Measurements from ENCODE around the gene AAMP.
"Not testable (repeated sequence)": the region's sequence is repeated elsewhere in the genome, so short reads cannot be mapped to it uniquely, and the experiment has no call there.

Gene AAMP

DNA sequence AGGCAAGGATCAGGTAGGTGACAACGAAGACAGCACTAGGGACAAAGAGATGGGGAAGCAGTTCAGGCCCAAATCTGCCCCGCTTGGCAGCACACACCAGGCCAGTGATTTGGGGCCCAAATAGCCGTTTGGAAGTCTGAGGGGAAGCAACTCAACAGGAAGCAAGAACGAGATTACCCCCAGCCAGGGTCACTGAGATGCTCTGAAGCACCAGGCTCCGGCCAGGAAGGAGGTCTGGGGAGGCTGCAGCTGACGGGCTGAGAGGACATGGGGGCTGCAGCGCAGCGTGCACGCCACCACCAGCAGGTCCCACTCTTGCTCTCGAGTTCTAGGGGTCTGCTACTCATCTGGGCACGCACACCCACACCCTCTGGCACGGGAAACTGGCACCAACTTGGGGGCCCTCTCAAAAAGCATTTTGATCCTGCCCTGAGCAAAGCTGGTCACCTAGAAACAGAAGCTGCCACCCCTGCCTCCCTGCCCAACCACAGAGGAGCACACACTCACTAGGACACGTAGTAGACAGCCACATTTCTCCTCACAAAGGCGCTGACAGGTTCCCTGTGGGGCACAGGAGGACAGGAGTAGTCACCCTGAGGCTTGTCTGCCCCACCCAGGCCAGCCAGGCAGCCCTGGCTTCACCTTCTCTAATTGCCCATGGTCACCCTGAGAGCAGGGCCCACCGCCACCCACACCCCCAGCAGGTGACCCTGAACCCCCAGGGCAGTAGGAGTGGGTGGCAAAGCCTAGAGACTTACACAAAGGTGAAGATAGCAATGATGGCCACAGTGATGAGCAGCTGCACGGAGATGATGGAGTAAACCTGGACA, 8.8 kb upstream of the AAMP start:
- DNase-seq (ENCODE audit: low read depth), result no peak
- no peak overlapping the region for H3K4me3 ChIP-seq (ENCODE audit: low read length)
- TF ChIP-seq, protein P1, sequence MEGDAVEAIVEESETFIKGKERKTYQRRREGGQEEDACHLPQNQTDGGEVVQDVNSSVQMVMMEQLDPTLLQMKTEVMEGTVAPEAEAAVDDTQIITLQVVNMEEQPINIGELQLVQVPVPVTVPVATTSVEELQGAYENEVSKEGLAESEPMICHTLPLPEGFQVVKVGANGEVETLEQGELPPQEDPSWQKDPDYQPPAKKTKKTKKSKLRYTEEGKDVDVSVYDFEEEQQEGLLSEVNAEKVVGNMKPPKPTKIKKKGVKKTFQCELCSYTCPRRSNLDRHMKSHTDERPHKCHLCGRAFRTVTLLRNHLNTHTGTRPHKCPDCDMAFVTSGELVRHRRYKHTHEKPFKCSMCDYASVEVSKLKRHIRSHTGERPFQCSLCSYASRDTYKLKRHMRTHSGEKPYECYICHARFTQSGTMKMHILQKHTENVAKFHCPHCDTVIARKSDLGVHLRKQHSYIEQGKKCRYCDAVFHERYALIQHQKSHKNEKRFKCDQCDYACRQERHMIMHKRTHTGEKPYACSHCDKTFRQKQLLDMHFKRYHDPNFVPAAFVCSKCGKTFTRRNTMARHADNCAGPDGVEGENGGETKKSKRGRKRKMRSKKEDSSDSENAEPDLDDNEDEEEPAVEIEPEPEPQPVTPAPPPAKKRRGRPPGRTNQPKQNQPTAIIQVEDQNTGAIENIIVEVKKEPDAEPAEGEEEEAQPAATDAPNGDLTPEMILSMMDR (conservative IDR thresholded peaks at IDR 0.05; ENCODE audit: low read length), result no peak

DNA sequence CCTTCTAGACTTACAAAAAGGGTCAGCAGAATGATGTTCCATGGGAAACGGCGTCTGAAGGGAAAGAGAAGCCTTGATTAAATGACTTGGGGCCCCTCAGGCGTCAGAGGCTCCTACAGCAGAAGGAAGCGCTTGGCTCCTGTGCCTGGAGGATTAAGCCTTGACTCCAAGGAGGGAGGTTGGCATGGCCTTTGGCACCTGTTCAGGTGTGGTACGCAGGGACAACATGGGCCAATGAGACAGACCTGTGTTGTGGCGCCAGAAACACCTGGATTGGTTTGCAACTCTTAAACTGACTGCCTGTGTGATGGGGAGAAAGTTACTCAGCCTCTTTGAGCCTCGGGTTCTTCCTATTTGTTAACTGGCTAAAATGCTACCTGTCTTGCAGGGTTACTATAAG, 8.0 kb upstream of the AAMP start:
- no peak for DNase-seq (ENCODE audit: low read depth)

DNA sequence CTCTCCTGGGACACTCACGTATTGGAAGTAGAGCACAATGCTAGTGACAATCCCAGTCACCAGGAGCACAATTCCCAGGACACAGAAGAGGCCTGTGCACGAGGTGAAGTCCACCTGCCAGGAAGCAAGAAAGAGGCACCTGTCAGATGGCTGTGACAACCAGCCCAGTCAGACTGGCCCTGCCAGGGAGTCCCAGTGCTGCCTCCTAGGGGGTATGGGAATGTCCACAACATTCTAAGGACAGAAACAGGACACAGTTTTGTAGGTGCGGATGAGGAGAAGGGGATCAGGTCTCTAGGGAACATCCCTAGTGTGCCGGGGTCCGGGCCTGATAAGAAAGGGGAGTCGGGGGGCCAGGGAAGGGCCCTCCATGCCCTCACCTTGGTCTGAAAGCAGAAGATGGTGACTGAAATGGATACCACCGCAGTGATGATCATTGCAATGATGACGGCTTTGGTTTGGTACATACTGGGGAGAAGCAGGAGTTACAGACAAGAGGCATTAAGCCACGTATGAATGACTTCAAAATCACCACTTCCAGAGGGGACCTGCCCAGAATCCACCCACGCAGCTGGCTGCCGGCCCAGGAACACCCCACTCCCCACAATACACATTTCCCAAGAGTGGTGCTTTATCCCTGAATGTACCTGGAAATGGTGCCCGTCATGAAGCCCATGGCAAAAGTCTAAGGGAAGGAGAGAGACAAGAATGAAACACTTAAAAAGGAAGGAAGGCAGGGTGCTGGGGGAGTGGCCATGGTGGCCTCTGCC, 7.2 kb upstream of the AAMP start:
- DNase-seq (ENCODE audit: low read depth), result no peak
- H3K4me3 ChIP-seq (ENCODE audit: low read length), result no peak overlapping the region
- TF ChIP-seq, protein P1 (conservative IDR thresholded peaks at IDR 0.05; ENCODE audit: low read length), result no peak

More for the DNA sequence above, 8.0 kb upstream of the AAMP start:
- no peak overlapping the region for H3K4me3 ChIP-seq (ENCODE audit: low read length)
- TF ChIP-seq, protein P1 (conservative IDR thresholded peaks at IDR 0.05; ENCODE audit: low read length), result no peak

DNA sequence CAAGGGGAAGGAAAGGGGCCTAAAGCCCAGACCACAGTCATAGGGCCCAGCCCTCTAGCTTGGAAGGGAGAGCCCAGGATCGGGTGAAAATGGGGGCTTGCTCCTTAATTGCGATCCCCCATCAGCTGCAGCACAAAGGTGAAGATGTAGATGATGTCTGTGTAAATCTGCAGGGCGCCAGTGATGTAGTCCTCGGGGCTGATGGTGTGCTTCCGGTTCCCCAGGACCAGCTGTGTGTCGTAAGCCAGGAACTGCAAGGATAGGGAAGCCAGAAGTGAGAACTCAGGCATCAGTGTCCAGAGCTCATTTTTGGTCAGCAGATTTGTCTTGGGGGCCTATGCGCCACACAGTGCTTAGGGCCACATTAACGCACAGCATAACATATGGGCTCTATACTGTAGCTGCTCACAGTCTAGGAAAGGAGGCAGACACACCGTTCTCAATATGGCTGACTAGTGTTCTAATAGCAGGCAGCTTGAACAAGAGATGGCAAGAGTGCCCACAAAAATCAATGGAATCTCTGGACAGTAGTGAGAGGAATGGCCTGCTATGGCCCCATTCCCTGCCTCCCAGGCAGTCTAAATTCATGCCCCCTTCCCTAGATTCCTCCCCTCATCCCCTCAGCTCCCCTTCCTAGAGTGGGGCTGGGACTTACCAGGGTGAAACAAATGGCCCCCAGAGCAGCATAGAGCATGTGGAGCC, 5.6 kb upstream of the AAMP start:
- no peak overlapping the region for H3K4me3 ChIP-seq (ENCODE audit: low read length)
- TF ChIP-seq, protein P1 (conservative IDR thresholded peaks at IDR 0.05; ENCODE audit: low read length), result no peak
- no peak for DNase-seq (ENCODE audit: low read depth)

DNA sequence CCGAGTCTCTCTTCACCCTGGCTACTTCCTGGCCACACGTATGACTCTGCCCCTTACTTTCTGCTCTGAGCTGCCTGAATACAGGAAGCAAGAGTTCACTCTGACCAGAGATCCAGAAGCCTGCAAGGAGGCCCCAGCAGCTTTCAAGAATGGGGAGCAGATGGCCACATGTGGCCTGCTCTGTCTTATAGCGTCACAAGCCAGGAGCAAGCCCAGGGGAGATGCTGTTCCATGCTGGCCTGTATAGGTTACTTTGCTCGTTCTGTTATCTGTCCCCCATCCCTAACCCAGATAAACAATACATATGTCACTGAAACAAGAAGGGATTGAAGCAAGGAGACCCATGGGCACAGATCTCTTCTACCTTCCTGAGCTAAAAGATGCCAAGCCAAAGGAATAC, 4.6 kb upstream of the AAMP start:
- TF ChIP-seq, protein P1 (conservative IDR thresholded peaks at IDR 0.05; ENCODE audit: low read length), result no peak
- no peak for DNase-seq (ENCODE audit: low read depth)
- no peak overlapping the region for H3K4me3 ChIP-seq (ENCODE audit: low read length)

DNA sequence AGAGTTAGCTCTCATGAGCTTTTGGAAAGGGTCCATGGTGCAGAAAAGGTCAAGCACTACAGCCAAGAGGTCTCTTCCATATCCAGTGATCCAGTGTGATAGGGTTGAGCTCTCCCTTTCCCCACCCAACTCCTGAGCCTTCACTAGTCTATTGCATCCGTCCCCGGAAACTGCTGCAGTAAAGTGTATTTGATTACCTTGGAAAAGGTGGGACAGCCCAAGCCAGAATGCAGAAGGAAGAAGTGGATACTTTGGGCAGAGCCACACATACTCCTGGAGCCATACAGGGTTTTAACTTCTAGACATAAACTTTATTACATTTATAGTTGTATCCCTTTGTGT, 3.9 kb upstream of the AAMP start:
- no peak for DNase-seq (ENCODE audit: low read depth)
- H3K4me3 ChIP-seq (ENCODE audit: low read length), result no peak overlapping the region
- TF ChIP-seq, protein P1 (conservative IDR thresholded peaks at IDR 0.05; ENCODE audit: low read length), result no peak

DNA sequence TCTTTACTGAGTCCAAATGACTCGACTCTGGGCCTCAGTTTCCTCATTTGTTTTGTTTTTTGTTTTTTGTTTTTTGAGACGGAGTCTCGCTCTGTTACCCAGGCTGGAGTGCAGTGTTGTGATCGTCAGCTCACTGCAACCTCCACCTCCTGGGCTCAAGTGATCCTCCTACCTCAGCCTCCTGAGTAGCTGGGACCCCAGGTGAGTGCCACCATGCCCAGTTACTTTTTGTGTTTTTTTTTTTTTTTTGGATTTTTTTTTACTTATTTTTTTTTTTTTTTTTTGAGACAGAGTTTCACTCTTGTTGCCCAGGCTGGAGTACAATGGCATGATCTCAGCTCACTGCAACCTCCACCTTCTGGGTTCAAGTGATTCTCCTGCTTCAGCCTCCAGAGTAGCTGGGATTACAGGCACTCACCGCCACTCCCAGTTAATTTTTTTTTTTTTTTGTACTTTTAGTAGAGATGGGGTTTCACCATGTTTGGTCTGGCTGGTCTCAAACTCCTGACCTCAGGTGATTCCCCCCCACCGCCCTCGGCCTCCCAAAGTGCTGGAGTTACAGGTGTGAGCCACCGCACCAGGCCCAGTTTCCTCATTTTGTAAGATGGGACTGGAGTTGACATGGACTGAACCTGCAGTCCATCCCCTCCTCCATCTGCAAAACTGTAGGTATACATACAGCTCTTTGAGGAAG, 3.4 kb upstream of the AAMP start:
- H3K4me3 ChIP-seq (ENCODE audit: low read length); DNase-seq (ENCODE audit: low read depth): not testable (repeated sequence)
